Peyer's patch (tissue), 4 donors: Measurements from ENCODE around the gene ZFAND2A. TPM values are rescaled to one million over a fixed set of nuclear protein-coding genes. Genes with fewer than 3 reads are reported as not detected.
A peak's percentile ranks its signal among the peaks of the same experiment; 100 is the strongest.

Experiments
- DNase-seq, 3 donors: peaks; one replicate each; pipeline ENCODE4 v3.0.0-alpha.2; 2017 to 2019
- H3K27ac ChIP-seq, 4 donors: fragments of 200-600 bp; sonication (generic); one replicate each; pipeline ENCODE4 v1.5.1; 2016 to 2019
- H3K27me3 ChIP-seq, 2 donors: fragments of 200-600 bp; sonication (generic); one replicate each; pipeline ENCODE4 v1.5.1; 2019
- H3K36me3 ChIP-seq, 3 donors: fragments of 200-600 bp; sonication (generic); one replicate each; pipeline ENCODE4 v1.5.1; 2016 to 2019
- H3K4me1 ChIP-seq, 4 donors: fragments of 200-600 bp; sonication (generic); one replicate each; pipeline ENCODE4 v1.5.1; 2016 to 2019
- H3K4me3 ChIP-seq, 4 donors: fragments of 200-600 bp; sonication (generic); 1 replicate in 3 of 4; 2 replicates in 1 of 4; pipeline ENCODE4 v1.5.1; 2016 to 2019; ENCODE audit warnings: mild to moderate bottlenecking in 1 of 4
- H3K9me3 ChIP-seq, 4 donors: fragments of 200-600 bp; sonication (generic); one replicate each; pipeline ENCODE4 v1.5.1; 2016 to 2019; ENCODE audit warnings: mild to moderate bottlenecking in 1 of 4
- CTCF ChIP-seq, 6 experiments: fragments of 450-650 bp in 4 of 6; fragments of 200-600 bp in 2 of 6; sonication (generic) in 1 of 6; IDR thresholded peaks; one replicate each; pipeline ENCODE4 v1.5.1; 2017 to 2019; ENCODE audit warnings: antibody characterized with exemption in 6 of 6, mild to moderate bottlenecking in 3 of 6, moderate library complexity in 1 of 6
- POLR2A ChIP-seq, 2 donors: fragments of 450-650 bp; IDR thresholded peaks; one replicate each; pipeline ENCODE4 v1.5.1; 2017; ENCODE audit warnings: antibody characterized with exemption in 2 of 2, mild to moderate bottlenecking in 2 of 2, moderate library complexity in 2 of 2
- total RNA-seq, 4 donors: library from RNA; depleted of rRNA; stranded (reverse); fragments of >200 nt; gene quantifications; one replicate each; pipeline ENCODE4 v1.1.0, GENCODE V29; 2016

ZFAND2A gene
- total RNA-seq, 4 donors from 2014 or later, result 16.0 to 30.5 (median 24.8) TPM

DNA sequence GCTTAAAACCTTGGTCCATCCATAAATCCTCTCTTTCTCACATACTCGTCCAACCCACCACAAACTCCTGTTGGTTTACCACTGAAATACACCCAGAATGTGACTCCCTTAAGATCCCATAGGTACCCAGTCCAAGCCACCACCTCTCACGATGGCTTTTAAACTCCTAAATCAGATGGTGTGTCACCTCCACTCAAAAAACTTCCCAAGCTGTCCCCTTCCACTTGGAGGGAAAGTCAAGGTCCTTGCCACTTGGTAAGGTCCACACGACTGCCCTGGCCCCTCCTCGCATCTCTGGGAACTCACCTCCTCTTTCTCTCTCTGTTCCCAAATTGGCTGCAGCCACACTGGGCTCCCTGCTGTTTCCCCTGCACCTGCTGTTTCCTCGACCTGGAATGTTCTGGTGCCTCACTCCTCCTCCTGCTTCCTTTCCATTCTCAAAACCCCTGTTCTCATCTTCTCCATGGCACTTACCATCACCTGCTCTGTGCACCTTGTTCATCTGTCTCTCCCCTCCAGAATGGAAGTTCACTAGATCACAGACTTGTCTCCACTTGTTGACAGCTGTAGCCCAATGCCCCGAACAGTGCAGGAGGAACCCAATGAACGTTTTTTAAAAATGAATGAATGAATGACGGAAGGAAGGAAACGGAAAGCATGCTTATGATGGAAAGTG, 23.0 kb downstream of the ZFAND2A start:
- Histone ChIP-seq H3K27me3 (no peaks in the 10 kb centered on the region), H3K4me1 (peaks cover 0 to 17% (median 9%) of the 10 kb centered on the region in 4 donors), H3K27ac (no peak overlapping the region), H3K9me3 (no peaks in the 10 kb centered on the region), H3K36me3 (no peaks in the 10 kb centered on the region), H3K4me3 (peak overlapping the region; percentile 70 to 93 (median 82))
- DNase-seq, result no peak
- no peak for TF ChIP-seq POLR2A (IDR thresholded peaks at IDR 0.05)
- TF ChIP-seq CTCF (IDR thresholded peaks at IDR 0.05), result no peak

GRCh38 chr7:1134951-1135350, 25.0 kb downstream of the ZFAND2A start:
- H3K36me3 ChIP-seq, result no peaks in the 10 kb centered on the region
- H3K27ac ChIP-seq, result no peak overlapping the region
- no peaks in the 10 kb centered on the region for H3K27me3 ChIP-seq
- H3K9me3 ChIP-seq, result no peaks in the 10 kb centered on the region
- no peak for DNase-seq
- H3K4me3 ChIP-seq, result no peak overlapping the region
- peaks cover 0 to 17% (median 9%) of the 10 kb centered on the region in 4 donors for H3K4me1 ChIP-seq
- TF ChIP-seq CTCF (IDR thresholded peaks at IDR 0.05), result no peak
- TF ChIP-seq POLR2A (IDR thresholded peaks at IDR 0.05), result no peak

- no peaks in the 10 kb centered on the region for H3K27me3 ChIP-seq
- H3K27ac ChIP-seq, result no peak overlapping the region
- no peak for DNase-seq
- no peaks in the 10 kb centered on the region for H3K36me3 ChIP-seq
- TF ChIP-seq CTCF (IDR thresholded peaks at IDR 0.05) (no peak), POLR2A (IDR thresholded peaks at IDR 0.05) (no peak)
- no peak overlapping the region for H3K4me3 ChIP-seq
- peaks cover 0 to under 1% (median 0%) of the 10 kb centered on the region in 4 donors for H3K4me1 ChIP-seq
- H3K9me3 ChIP-seq, result no peaks in the 10 kb centered on the region
Measured at GRCh38 chr7:1131471-1132265, 28.3 kb downstream of the ZFAND2A start.

GRCh38 chr7:1130021-1130990, 29.7 kb downstream of the ZFAND2A start:
- H3K27me3 ChIP-seq, result no peaks in the 10 kb centered on the region
- DNase-seq, result no peak
- no peaks in the 10 kb centered on the region for H3K4me1 ChIP-seq
- no peak overlapping the region for H3K4me3 ChIP-seq
- H3K36me3 ChIP-seq, result no peaks in the 10 kb centered on the region
- TF ChIP-seq CTCF (IDR thresholded peaks at IDR 0.05), result no peak
- TF ChIP-seq POLR2A (IDR thresholded peaks at IDR 0.05), result no peak
- no peak overlapping the region for H3K27ac ChIP-seq
- H3K9me3 ChIP-seq, result no peaks in the 10 kb centered on the region

- TF ChIP-seq POLR2A (IDR thresholded peaks at IDR 0.05), result no peak
- no peak for TF ChIP-seq CTCF (IDR thresholded peaks at IDR 0.05)
- Histone ChIP-seq H3K4me1 (no peaks in the 10 kb centered on the region), H3K4me3 (no peak overlapping the region), H3K27ac (no peak overlapping the region), H3K36me3 (no peaks in the 10 kb centered on the region), H3K9me3 (no peaks in the 10 kb centered on the region), H3K27me3 (no peaks in the 10 kb centered on the region)
- no peak for DNase-seq
Measured at GRCh38 chr7:1129431-1129830, 30.6 kb downstream of the ZFAND2A start.
